Brain microvascular endothelial cell (primary cell): ENCODE data around the gene KIAA1549.

Experiments used
- DNase-seq: peaks from one replicate; pipeline ENCODE4 v3.0.0-alpha.2; 2020
- H3K27ac ChIP-seq: fragments of 250-450 bp; sonication (Bioruptor Pico); 2 replicates; pipeline ENCODE4 v1.5.1; 2020; ENCODE audit warnings: mild to moderate bottlenecking, moderate library complexity
- H3K27me3 ChIP-seq: fragments of 250-450 bp; sonication (Bioruptor Pico); replicated peaks from 2 replicates; pipeline ENCODE4 v1.5.1; 2020; ENCODE audit warnings: mild to moderate bottlenecking
- H3K36me3 ChIP-seq: fragments of 250-450 bp; sonication (Bioruptor Pico); replicated peaks from 2 replicates; pipeline ENCODE4 v1.5.1; 2020; ENCODE audit warnings: mild to moderate bottlenecking
- H3K4me3 ChIP-seq: 2 replicates; pipeline ENCODE4 v1.5.1; 2011; ENCODE audit warnings: low read depth, mild to moderate bottlenecking, control low read depth, low read length, moderate library complexity
- in situ Hi-C: cut with HindIII; loops from 2 replicates; pipeline ENCODE4 v1.10.0; 2017; ENCODE audit warnings: low sequenced_read_pairs, low pct_ligation_motif_present
- TF ChIP-seq, protein P1 (sequence below): IDR thresholded peaks from 2 replicates; pipeline ENCODE4 v1.5.1; 2011; ENCODE audit warnings: low read depth, mild to moderate bottlenecking, moderate library complexity, low read length, control low read depth, inconsistent platforms; ENCODE audit errors: missing control alignments

KIAA1549 gene

DNA sequence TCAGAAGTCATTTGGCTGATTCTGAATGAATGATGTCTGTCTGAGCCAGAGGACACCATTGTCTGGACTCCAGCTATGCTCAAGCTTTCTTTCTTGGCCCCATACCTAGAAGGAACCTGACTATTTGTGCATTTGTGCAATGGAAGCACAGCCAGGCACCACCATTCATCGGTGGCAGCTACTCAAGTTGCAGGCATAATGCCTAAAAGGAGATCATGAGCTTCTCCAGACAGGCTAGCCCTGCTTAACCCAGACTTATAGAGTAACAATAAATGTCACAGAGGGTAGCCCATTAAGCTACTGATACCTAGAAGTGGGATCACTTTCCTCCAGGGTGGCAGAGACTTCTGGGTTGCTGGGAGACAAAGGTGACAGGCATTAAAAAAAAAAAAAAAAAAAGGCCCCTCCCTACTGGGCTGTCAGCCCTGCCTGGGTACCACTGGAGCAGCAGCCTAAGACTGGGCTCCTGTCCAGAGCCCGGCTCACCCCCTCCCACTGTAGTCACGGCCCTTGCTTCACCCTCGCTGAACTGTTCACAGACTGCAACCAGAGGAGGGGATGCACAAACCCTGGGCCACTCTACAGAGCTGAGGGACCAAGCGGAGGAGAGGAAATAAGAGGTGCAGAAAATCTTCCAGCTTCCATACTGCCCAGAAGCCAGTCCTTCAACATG is 107.8 kb downstream of the KIAA1549 start:
- Histone ChIP-seq H3K4me3 (no peak overlapping the region), H3K27ac (no peak overlapping the region), H3K27me3 (no peaks in the 10 kb centered on the region), H3K36me3 (no peaks in the 10 kb centered on the region)
- no peak for DNase-seq
- in situ Hi-C loops: no loop called here
- TF ChIP-seq, protein P1, sequence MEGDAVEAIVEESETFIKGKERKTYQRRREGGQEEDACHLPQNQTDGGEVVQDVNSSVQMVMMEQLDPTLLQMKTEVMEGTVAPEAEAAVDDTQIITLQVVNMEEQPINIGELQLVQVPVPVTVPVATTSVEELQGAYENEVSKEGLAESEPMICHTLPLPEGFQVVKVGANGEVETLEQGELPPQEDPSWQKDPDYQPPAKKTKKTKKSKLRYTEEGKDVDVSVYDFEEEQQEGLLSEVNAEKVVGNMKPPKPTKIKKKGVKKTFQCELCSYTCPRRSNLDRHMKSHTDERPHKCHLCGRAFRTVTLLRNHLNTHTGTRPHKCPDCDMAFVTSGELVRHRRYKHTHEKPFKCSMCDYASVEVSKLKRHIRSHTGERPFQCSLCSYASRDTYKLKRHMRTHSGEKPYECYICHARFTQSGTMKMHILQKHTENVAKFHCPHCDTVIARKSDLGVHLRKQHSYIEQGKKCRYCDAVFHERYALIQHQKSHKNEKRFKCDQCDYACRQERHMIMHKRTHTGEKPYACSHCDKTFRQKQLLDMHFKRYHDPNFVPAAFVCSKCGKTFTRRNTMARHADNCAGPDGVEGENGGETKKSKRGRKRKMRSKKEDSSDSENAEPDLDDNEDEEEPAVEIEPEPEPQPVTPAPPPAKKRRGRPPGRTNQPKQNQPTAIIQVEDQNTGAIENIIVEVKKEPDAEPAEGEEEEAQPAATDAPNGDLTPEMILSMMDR: no peak

GRCh38 chr7:138872576-138872975 is 108.6 kb downstream of the KIAA1549 start:
- H3K4me3 ChIP-seq: no peak overlapping the region
- DNase-seq: no peak
- H3K27ac ChIP-seq: no peak overlapping the region
- in situ Hi-C loops: no loop called here
- no peaks in the 10 kb centered on the region for H3K36me3 ChIP-seq
- TF ChIP-seq, protein P1: no peak
- no peaks in the 10 kb centered on the region for H3K27me3 ChIP-seq

GRCh38 chr7:138871814-138872090 is 109.4 kb downstream of the KIAA1549 start:
- Histone ChIP-seq H3K36me3 (no peaks in the 10 kb centered on the region), H3K4me3 (no peak overlapping the region), H3K27me3 (no peaks in the 10 kb centered on the region), H3K27ac (no peak overlapping the region)
- in situ Hi-C loops: no loop called here
- TF ChIP-seq, protein P1: no peak
- no peak for DNase-seq

DNA sequence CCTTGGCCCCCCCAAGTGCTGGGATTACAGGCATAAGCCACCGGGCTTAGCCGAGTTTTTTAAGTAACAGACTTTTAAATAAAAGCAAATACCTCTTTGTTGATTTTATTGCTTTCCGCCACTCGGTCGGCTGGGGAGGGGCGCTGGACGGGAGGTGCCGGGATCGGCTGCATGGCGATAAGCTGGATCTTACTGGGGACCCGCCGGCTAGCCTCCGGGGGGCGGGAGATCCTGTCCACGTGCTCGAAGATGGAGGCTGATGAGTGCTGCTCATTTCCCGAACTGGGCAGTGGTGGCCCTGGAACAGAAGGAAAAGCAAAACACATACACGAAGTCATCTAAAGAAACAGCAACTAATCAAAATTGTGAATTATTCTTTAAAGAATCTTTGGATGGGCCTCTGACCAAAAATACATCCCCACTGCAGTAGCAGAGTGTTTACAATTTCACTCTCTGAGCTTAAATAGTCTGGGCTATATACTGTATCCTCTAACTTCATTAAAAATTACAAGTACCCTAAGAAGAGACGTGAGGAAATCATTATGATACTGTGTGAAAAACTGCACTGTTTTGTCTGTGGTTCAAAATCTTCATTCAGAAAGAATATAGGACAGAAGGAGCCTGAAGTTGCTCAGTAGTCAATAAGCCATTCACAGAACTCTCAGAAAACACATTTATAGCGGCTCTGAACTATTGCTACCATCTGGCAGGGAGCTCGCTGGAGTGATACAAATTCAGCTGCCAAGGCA is 110.0 kb downstream of the KIAA1549 start:
- no peak for DNase-seq
- Histone ChIP-seq H3K27me3 (no peaks in the 10 kb centered on the region), H3K27ac (no peak overlapping the region), H3K36me3 (no peaks in the 10 kb centered on the region), H3K4me3 (no peak overlapping the region)
- in situ Hi-C loops: no loop called here
- TF ChIP-seq, protein P1: no peak

GRCh38 chr7:138869353-138869752 is 111.8 kb downstream of the KIAA1549 start:
- no peak for DNase-seq
- no peak overlapping the region for H3K4me3 ChIP-seq
- H3K27ac ChIP-seq: no peak overlapping the region
- no peaks in the 10 kb centered on the region for H3K36me3 ChIP-seq
- TF ChIP-seq, protein P1: no peak
- in situ Hi-C loops: no loop called here
- H3K27me3 ChIP-seq: no peaks in the 10 kb centered on the region

GRCh38 chr7:138868711-138869110 is 112.5 kb downstream of the KIAA1549 start:
- no peak for DNase-seq
- no peak overlapping the region for H3K27ac ChIP-seq
- no peaks in the 10 kb centered on the region for H3K36me3 ChIP-seq
- in situ Hi-C loops: no loop called here
- H3K27me3 ChIP-seq: no peaks in the 10 kb centered on the region
- no peak overlapping the region for H3K4me3 ChIP-seq
- TF ChIP-seq, protein P1: no peak
